ENCODE data around the gene TAF6L. TPM values are rescaled to one million over a fixed set of nuclear protein-coding genes. Genes with fewer than 3 reads are reported as not detected.

The TAF6L gene
- total RNA-seq, 1 donor from 2014 or later = 8.0 TPM

DNA sequence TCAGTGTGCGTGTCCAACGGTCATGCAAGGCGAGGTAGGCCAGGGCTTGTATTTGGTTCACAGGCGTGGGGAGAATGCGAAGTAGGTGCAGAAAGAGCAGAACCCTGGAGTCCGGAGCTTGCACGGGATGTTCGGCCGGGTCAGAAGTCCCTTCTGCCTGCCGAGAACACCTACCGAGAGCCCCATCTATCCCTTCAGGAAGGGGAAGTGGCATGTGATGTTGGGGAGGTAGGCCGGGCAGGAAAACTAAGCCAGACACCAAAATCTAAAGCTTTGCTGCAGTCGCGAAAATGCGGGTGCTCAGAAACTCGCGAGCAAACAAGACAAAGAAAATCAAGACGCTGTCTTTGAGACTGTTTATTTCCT is 435 bp upstream of the TAF6L start:
- Histone ChIP-seq H3K4me3 (peak overlapping the region; percentile 73), H3K9me3 (replicated peaks) (no peaks in the 10 kb centered on the region), H3K36me3 (peaks cover 22% of the 10 kb centered on the region), H3K27me3 (ENCODE audit: low read depth) (no peaks in the 10 kb centered on the region), H3K27ac (replicated peaks) (peak overlapping the region; percentile 93), H3K4me1 (peaks cover 29% of the 10 kb centered on the region)
- DNase-seq = no peak
- TF ChIP-seq, protein P1, sequence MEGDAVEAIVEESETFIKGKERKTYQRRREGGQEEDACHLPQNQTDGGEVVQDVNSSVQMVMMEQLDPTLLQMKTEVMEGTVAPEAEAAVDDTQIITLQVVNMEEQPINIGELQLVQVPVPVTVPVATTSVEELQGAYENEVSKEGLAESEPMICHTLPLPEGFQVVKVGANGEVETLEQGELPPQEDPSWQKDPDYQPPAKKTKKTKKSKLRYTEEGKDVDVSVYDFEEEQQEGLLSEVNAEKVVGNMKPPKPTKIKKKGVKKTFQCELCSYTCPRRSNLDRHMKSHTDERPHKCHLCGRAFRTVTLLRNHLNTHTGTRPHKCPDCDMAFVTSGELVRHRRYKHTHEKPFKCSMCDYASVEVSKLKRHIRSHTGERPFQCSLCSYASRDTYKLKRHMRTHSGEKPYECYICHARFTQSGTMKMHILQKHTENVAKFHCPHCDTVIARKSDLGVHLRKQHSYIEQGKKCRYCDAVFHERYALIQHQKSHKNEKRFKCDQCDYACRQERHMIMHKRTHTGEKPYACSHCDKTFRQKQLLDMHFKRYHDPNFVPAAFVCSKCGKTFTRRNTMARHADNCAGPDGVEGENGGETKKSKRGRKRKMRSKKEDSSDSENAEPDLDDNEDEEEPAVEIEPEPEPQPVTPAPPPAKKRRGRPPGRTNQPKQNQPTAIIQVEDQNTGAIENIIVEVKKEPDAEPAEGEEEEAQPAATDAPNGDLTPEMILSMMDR (IDR thresholded peaks at IDR 0.05; ENCODE audit: borderline replicate concordance) = no peak
- intact Hi-C loops (cut with micrococcal nuclease) = no loop called here

GRCh38 chr11:62774407-62774806 is 3.2 kb downstream of the TAF6L start:
- Histone ChIP-seq H3K9me3 (replicated peaks) (no peaks in the 10 kb centered on the region), H3K27me3 (ENCODE audit: low read depth) (no peaks in the 10 kb centered on the region), H3K36me3 (peaks cover 38% of the 10 kb centered on the region), H3K4me1 (peaks cover 29% of the 10 kb centered on the region), H3K4me3 (no peak overlapping the region), H3K27ac (replicated peaks) (no peak overlapping the region)
- intact Hi-C loops (cut with micrococcal nuclease) = no loop called here
- no peak for DNase-seq
- TF ChIP-seq, protein P1 (IDR thresholded peaks at IDR 0.05; ENCODE audit: borderline replicate concordance) = no peak

DNA sequence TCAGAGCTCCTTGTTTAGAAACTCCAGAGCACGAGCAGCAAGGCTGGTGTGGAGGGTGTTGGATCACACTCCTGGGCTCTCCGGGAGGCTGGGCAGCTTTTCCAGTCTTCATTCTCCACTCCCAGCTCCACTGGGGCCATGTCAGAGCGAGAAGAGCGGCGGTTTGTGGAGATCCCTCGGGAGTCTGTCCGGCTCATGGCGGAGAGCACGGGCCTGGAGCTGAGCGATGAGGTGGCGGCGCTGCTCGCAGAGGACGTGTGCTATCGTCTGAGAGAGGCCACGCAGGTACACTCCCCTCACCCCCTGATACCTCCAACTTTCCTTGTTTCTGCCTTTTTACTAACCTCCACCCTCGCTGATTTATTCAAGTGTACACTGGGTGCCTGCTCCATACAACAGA is 4.5 kb downstream of the TAF6L start:
- no peaks in the 10 kb centered on the region for H3K9me3 ChIP-seq (replicated peaks)
- no peak overlapping the region for H3K27ac ChIP-seq (replicated peaks)
- TF ChIP-seq, protein P1 (IDR thresholded peaks at IDR 0.05; ENCODE audit: borderline replicate concordance) = no peak
- DNase-seq = no peak
- intact Hi-C loops (cut with micrococcal nuclease) = no loop called here
- H3K36me3 ChIP-seq = peaks cover 44% of the 10 kb centered on the region
- H3K4me3 ChIP-seq = no peak overlapping the region
- H3K4me1 ChIP-seq = peaks cover 17% of the 10 kb centered on the region
- H3K27me3 ChIP-seq (ENCODE audit: low read depth) = no peaks in the 10 kb centered on the region

GRCh38 chr11:62777389-62777788 is 6.2 kb downstream of the TAF6L start:
- no peak overlapping the region for H3K27ac ChIP-seq (replicated peaks)
- no peak for DNase-seq
- peaks cover 2% of the 10 kb centered on the region for H3K4me1 ChIP-seq
- intact Hi-C loops (cut with micrococcal nuclease) = no loop called here
- TF ChIP-seq, protein P1 (IDR thresholded peaks at IDR 0.05; ENCODE audit: borderline replicate concordance) = no peak
- peaks cover 52% of the 10 kb centered on the region for H3K36me3 ChIP-seq
- no peak overlapping the region for H3K4me3 ChIP-seq
- no peaks in the 10 kb centered on the region for H3K9me3 ChIP-seq (replicated peaks)
- H3K27me3 ChIP-seq (ENCODE audit: low read depth) = no peaks in the 10 kb centered on the region

- intact Hi-C loops (cut with micrococcal nuclease) = no loop called here
- H3K27ac ChIP-seq (replicated peaks) = no peak overlapping the region
- peaks cover 56% of the 10 kb centered on the region for H3K36me3 ChIP-seq
- H3K4me1 ChIP-seq = no peaks in the 10 kb centered on the region
- H3K4me3 ChIP-seq = no peak overlapping the region
- DNase-seq = no peak
- no peaks in the 10 kb centered on the region for H3K9me3 ChIP-seq (replicated peaks)
- TF ChIP-seq, protein P1 (IDR thresholded peaks at IDR 0.05; ENCODE audit: borderline replicate concordance) = no peak
- H3K27me3 ChIP-seq (ENCODE audit: low read depth) = no peaks in the 10 kb centered on the region
Measured at GRCh38 chr11:62778441-62778840, 7.2 kb downstream of the TAF6L start.

GRCh38 chr11:62782753-62783152 is 11.6 kb downstream of the TAF6L start:
- H3K4me1 ChIP-seq = peaks cover 25% of the 10 kb centered on the region
- TF ChIP-seq, protein P1 (IDR thresholded peaks at IDR 0.05; ENCODE audit: borderline replicate concordance) = no peak
- no peaks in the 10 kb centered on the region for H3K27me3 ChIP-seq (ENCODE audit: low read depth)
- no peak overlapping the region for H3K27ac ChIP-seq (replicated peaks)
- H3K4me3 ChIP-seq = no peak overlapping the region
- intact Hi-C loops (cut with micrococcal nuclease) = no loop called here
- peaks cover 35% of the 10 kb centered on the region for H3K36me3 ChIP-seq
- no peaks in the 10 kb centered on the region for H3K9me3 ChIP-seq (replicated peaks)
- no peak for DNase-seq

Data from left ventricle myocardium inferior (tissue), 1 donor.